Large intestine (tissue), 12 donors: ENCODE results near the gene RTKN. TPM values are rescaled to one million over a fixed set of nuclear protein-coding genes. Genes with fewer than 3 reads are reported as not detected.
"Not testable (repeated sequence)": the region's sequence is repeated elsewhere in the genome, so short reads cannot be mapped to it uniquely, and the experiment has no call there.

Experiments used
- DNase-seq, 2 donors: peaks; one replicate each; pipeline versions ENCODE4 v3.0.0 to v3.0.0-alpha.2; 2013
- H3K27ac ChIP-seq: one replicate; pipeline ENCODE4 v1.5.1; 2013; ENCODE audit warnings: low read length
- H3K27me3 ChIP-seq: 2 replicates; pipeline ENCODE4 v1.6.1; 2013; ENCODE audit warnings: low read length; ENCODE audit not compliant: control insufficient read depth, insufficient read depth
- H3K36me3 ChIP-seq: 2 replicates; pipeline ENCODE4 v1.6.1; 2013; ENCODE audit warnings: low read length; ENCODE audit not compliant: control insufficient read depth, insufficient read depth
- H3K4me1 ChIP-seq: one replicate; pipeline ENCODE4 v1.6.1; 2013; ENCODE audit warnings: low read length; ENCODE audit not compliant: control insufficient read depth, insufficient read depth
- H3K4me3 ChIP-seq: one replicate; pipeline ENCODE4 v1.5.1; 2013; ENCODE audit warnings: low read length
- H3K9me3 ChIP-seq: one replicate; pipeline ENCODE4 v1.6.1; 2013; ENCODE audit warnings: mild to moderate bottlenecking, low read depth, low read length, moderate library complexity; ENCODE audit not compliant: control insufficient read depth
- WGBS: methylation state at CpG from one replicate; pipeline ENCODE4 v1.1.5; 2013; ENCODE audit warnings: low lambda C conversion rate; ENCODE audit not compliant: insufficient coverage; 5-methylcytosine and 5-hydroxymethylcytosine counted together
- long read RNA-seq, 11 donors: transcript quantifications; one replicate each; lab custom pipeline, GENCODE V29; 2026
- polyA plus RNA-seq: library from polyadenylated mRNA; unstranded; fragments of 120-200 nt; gene quantifications from one replicate; pipeline ENCODE4 v1.2.1, GENCODE V29; 2013

The RTKN gene, protein sequence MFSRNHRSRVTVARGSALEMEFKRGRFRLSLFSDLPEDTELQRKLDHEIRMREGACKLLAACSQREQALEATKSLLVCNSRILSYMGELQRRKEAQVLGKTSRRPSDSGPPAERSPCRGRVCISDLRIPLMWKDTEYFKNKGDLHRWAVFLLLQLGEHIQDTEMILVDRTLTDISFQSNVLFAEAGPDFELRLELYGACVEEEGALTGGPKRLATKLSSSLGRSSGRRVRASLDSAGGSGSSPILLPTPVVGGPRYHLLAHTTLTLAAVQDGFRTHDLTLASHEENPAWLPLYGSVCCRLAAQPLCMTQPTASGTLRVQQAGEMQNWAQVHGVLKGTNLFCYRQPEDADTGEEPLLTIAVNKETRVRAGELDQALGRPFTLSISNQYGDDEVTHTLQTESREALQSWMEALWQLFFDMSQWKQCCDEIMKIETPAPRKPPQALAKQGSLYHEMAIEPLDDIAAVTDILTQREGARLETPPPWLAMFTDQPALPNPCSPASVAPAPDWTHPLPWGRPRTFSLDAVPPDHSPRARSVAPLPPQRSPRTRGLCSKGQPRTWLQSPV
- polyA plus RNA-seq, result 105 TPM
- long read RNA-seq, donor 1, transcript RTKN-202 (12 exons, 2,142 nt), result major isoform, 7 of 10 reads
- long read RNA-seq, donor 1, partial matches to known transcripts, result 0 of 10 reads
- long read RNA-seq, donor 1, other reads (novel, unspliced or antisense), result 0 of 10 reads
- long read RNA-seq, donor 2, transcript RTKN-202 (12 exons, 2,142 nt), result major isoform, 7 of 29 reads
- long read RNA-seq, donor 2, partial matches to known transcripts, result 15 of 29 reads
- long read RNA-seq, donor 2, other reads (novel, unspliced or antisense), result 0 of 29 reads
- long read RNA-seq, donor 3, result 0 reads
- long read RNA-seq, donor 4, partial matches to known transcripts, result 0 of 3 reads
- long read RNA-seq, donor 4, other reads (novel, unspliced or antisense), result 0 of 3 reads
- long read RNA-seq, donor 5, transcript RTKN-202 (12 exons, 2,142 nt), result major isoform, 6 of 15 reads
- long read RNA-seq, donor 5, partial matches to known transcripts, result 7 of 15 reads
- long read RNA-seq, donor 5, other reads (novel, unspliced or antisense), result 0 of 15 reads
- long read RNA-seq, donor 6, transcript RTKN-202 (12 exons, 2,142 nt), result major isoform, 14 of 21 reads
- long read RNA-seq, donor 6, partial matches to known transcripts, result 0 of 21 reads
- long read RNA-seq, donor 6, other reads (novel, unspliced or antisense), result 0 of 21 reads
- long read RNA-seq, donor 7, partial matches to known transcripts, result 0 of 1 reads
- long read RNA-seq, donor 7, other reads (novel, unspliced or antisense), result 0 of 1 reads
- long read RNA-seq, donor 8, transcript RTKN-202 (12 exons, 2,142 nt), result major isoform, 14 of 29 reads
- long read RNA-seq, donor 8, partial matches to known transcripts, result 5 of 29 reads
- long read RNA-seq, donor 8, other reads (novel, unspliced or antisense), result 0 of 29 reads
- long read RNA-seq, donor 9, transcript RTKN-202 (12 exons, 2,142 nt), result major isoform, 10 of 22 reads
- long read RNA-seq, donor 9, partial matches to known transcripts, result 5 of 22 reads
- long read RNA-seq, donor 9, other reads (novel, unspliced or antisense), result 0 of 22 reads
- long read RNA-seq, donor 10, transcript RTKN-202 (12 exons, 2,142 nt), result major isoform, 17 of 51 reads
- long read RNA-seq, donor 10, partial matches to known transcripts, result 29 of 51 reads
- long read RNA-seq, donor 10, other reads (novel, unspliced or antisense), result 0 of 51 reads
- long read RNA-seq, donor 11, partial matches to known transcripts, result 6 of 16 reads
- long read RNA-seq, donor 11, other reads (novel, unspliced or antisense), result 0 of 16 reads

DNA sequence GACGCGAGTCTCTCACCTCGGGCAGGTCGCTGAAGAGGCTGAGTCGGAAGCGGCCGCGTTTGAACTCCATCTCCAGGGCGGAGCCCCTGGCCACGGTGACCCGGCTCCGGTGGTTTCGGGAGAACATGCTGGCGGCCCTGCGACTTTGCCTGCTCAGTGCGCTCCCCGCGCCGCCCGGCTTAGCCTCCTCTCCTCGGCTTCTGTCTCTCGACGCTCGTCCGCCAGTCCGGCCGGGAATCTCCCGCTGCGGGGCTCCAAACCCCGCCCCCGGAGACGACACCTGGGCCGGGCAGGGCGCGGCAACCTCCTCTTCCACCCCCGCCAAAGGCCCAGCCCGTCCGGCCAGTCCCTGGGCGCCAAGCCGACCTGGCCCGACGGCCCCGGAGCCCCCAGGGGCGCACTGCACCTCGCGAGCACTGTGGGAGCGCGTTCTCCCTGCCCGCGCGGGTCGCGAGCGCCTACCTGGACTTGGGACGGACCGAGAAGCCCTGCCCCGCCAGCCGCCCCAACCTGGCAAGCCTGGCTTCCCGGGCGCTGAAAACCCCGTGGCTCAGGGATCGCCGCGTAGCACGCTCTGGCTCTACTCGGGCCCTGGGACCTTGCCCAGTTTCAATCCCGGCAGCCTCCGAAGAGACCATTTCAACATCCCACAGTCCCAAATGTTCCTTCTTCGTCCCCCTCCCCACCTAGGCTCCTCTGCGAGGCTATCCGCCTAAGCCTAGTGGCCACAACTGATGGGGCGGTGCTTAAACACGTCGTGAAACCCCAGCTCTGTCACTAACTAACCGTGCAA is at the start of gene RTKN:
Gene RTKN (minus strand): TSS at position 248 of the 793 bp plus-strand sequence. CDS start 121 bp downstream, at position 127.
- no CpG with 5 or more reads among the region's 75 CpGs for WGBS
- H3K4me3 ChIP-seq, result peak within 1 kb of the TSS; percentile 86
- H3K36me3 ChIP-seq, result peaks cover 9% of the 10 kb centered on the region
- peak within 1 kb of the TSS; percentile 98 for H3K27ac ChIP-seq
- peak; percentile 81 to 93 for DNase-seq
- H3K27me3 ChIP-seq, result peaks cover 10% of the 10 kb centered on the region
- peaks cover 37% of the 10 kb centered on the region for H3K4me1 ChIP-seq
- peaks cover 4% of the 10 kb centered on the region for H3K9me3 ChIP-seq

DNA sequence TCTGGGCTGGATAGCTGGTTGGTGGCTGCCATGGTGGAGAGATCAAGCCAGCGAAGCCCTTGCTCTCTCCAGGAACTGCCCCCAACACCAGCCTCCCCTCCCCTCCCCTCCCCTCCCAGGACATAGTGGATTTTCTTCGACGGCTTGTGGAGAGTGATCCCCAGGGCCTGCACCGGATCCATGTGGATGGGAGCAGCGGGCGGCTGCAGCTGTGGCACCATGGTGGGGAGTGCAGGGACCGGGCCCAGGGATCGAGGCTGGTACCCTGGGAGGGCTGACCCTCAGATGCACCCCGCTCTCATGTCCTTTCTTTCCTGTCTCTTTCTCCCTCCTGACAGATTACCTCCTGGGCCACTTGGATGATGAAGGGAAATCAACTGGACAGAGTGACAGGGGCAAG is 48.2 kb upstream of the RTKN start:
- peaks cover 55% of the 10 kb centered on the region for H3K4me1 ChIP-seq
- H3K27ac ChIP-seq, result peak overlapping the region; percentile 88
- H3K9me3 ChIP-seq, result no peaks in the 10 kb centered on the region
- DNase-seq, result no peak
- H3K4me3 ChIP-seq, result no peak overlapping the region
- no peaks in the 10 kb centered on the region for H3K27me3 ChIP-seq
- WGBS, result no CpG with 5 or more reads among the region's 9 CpGs
- peaks cover 61% of the 10 kb centered on the region for H3K36me3 ChIP-seq

DNA sequence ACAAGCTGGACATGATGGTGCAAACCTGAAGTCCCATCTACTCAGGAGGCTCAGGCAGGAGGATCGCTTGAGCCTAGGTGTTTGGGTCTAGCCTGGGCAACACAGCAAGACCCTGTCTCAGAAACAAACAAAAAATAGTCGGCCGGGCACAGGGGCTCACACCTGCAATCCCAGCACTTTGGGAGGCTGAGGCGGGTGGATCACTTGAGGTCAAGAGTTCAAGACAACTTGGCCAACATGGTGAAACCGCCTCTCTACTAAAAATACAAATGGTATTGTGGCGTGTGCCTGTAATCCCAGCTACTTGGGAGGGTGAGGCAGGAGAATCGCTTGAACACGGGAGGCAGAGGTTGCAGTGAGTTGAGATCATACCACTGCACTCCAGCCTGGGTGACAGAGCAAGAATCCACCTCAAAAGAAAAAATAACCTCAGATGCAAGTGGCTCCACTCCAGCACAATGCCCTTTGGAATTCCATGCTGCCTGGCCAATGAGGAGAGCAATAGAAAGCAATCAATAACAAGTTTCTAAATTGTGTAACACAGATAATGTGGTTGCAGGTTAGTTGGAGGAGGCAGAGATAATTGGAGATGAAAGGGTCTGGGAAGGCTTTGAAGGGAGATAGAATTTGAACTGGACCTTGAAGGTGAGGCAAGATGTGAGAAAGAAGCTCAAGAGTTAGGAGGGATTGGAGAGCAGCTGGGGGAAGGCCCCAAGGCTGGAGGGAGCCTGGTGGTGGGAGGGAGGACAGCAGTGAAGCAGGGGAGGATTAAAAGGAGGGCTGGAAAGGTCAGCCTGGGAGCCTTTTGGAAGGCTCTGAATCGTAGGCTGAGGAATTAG is 47.1 kb upstream of the RTKN start:
- Histone ChIP-seq H3K27me3 (no peaks in the 10 kb centered on the region), H3K36me3 (peaks cover 56% of the 10 kb centered on the region), H3K27ac (peak overlapping the region; percentile 88), H3K4me1 (peaks cover 55% of the 10 kb centered on the region), H3K4me3 (no peak overlapping the region), H3K9me3 (no peaks in the 10 kb centered on the region)
- DNase-seq, result peak; percentile 91 to 97
- WGBS, result no CpG with 5 or more reads among the region's 9 CpGs

DNA sequence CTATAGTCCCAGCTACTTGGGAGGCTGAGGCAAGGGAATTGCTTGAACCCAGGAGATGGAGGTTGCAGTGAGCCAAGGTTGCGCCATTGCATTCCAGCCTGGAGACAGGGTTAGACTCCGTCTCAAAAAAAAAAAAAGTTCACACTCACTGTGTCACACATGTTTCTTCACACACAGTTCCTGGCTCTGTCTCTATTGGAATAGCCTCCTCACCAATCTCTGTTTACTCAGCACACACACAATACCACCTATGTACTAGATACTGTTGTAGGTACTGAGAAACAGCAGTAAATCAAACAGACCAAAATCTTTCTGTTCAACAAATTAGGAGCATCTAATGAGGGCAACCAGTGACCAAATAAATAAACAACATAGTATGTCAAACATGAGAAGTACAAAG is 44.4 kb upstream of the RTKN start:
- H3K27ac ChIP-seq, result no peak overlapping the region
- no CpG with 5 or more reads among the region's 2 CpGs for WGBS
- no peaks in the 10 kb centered on the region for H3K9me3 ChIP-seq
- no peak for DNase-seq
- no peaks in the 10 kb centered on the region for H3K27me3 ChIP-seq
- H3K36me3 ChIP-seq, result peaks cover 30% of the 10 kb centered on the region
- peaks cover 41% of the 10 kb centered on the region for H3K4me1 ChIP-seq
- H3K4me3 ChIP-seq, result no peak overlapping the region

GRCh38 chr2:74483675-74484164 is 42.0 kb upstream of the RTKN start:
- H3K4me1 ChIP-seq, result peaks cover 27% of the 10 kb centered on the region
- peaks cover 27% of the 10 kb centered on the region for H3K36me3 ChIP-seq
- not testable (repeated sequence) for DNase-seq, H3K9me3 ChIP-seq, H3K27me3 ChIP-seq
- peak overlapping the region; percentile 89 for H3K27ac ChIP-seq
- WGBS, result no CpG with 5 or more reads among the region's 19 CpGs
- H3K4me3 ChIP-seq, result peak overlapping the region; percentile 85

GRCh38 chr2:74482801-74483674 is 41.3 kb upstream of the RTKN start, which contains the start of the genes CCDC142 and TTC31:
Gene CCDC142 (minus strand): TSS chr2:74482998. CDS start chr2:74482837, 161 bp downstream.
Gene TTC31 (plus strand): TSS chr2:74483081. CDS start chr2:74483096, 15 bp downstream.
- Histone ChIP-seq H3K4me1 (peaks cover 20% of the 10 kb centered on the region), H3K27ac (peak within 1 kb of the TSS; percentile 89), H3K4me3 (peak within 1 kb of the TSS; percentile 85), H3K36me3 (peaks cover 24% of the 10 kb centered on the region), H3K9me3 (no peaks in the 10 kb centered on the region), H3K27me3 (no peaks in the 10 kb centered on the region)
- DNase-seq, result peak; percentile 97 to 99
- WGBS, result 0% methylated on average over 4 of the region's 50 CpGs

- Histone ChIP-seq H3K36me3 (peaks cover 26% of the 10 kb centered on the region), H3K27me3 (no peaks in the 10 kb centered on the region), H3K4me3 (peak overlapping the region; percentile 85), H3K9me3 (no peaks in the 10 kb centered on the region), H3K4me1 (peaks cover 21% of the 10 kb centered on the region), H3K27ac (peak overlapping the region; percentile 89)
- no CpG with 5 or more reads among the region's 80 CpGs for WGBS
- no peak for DNase-seq
These were observed 40.4 kb upstream of the RTKN start for GRCh38 chr2:74481961-74482800.
